H1 (cell line): ENCODE results near the gene NRXN3. TPM values are rescaled to one million over a fixed set of nuclear protein-coding genes. Genes with fewer than 3 reads are reported as not detected.

Source experiments
- CTCF ChIA-PET: fragments of 300-600 bp; sonication (Branson Sonifier 250); formaldehyde crosslinking; loops from one replicate; lab custom pipeline; 2021; ENCODE audit not compliant: partially characterized antibody; lab: Charles Lee
- POLR2A ChIA-PET: fragments of 300-600 bp; sonication (Branson Sonifier 250); formaldehyde crosslinking; loops from one replicate; lab custom pipeline; 2021; ENCODE audit warnings: inconsistent platforms; ENCODE audit not compliant: partially characterized antibody; lab: Charles Lee
- DNase-seq, 2 experiments: peaks; one replicate each; pipeline versions ENCODE4 v3.0.0 to v3.0.0-alpha.2; 2010 to 2022; ENCODE audit warnings: low spot score in 2 of 2, low read depth in 1 of 2, mixed read lengths in 1 of 2
- FAIRE-seq: peaks from 2 replicates; lab custom pipeline; 2011; peaks lifted over from hg19 to GRCh38; lab: Jason Lieb, UNC
- H2AFZ ChIP-seq: 2 replicates; pipeline ENCODE4 v1.8.1; 2012; ENCODE audit warnings: low read length, inconsistent platforms
- H2AK5ac ChIP-seq: 2 replicates; pipeline ENCODE4 v1.6.1; 2013; ENCODE audit warnings: low read depth, low read length
- H2BK120ac ChIP-seq: replicated peaks from 2 replicates; pipeline ENCODE3; 2013; ENCODE audit warnings: low read depth, low read length, inconsistent platforms
- H2BK12ac ChIP-seq: 2 replicates; pipeline ENCODE4 v1.6.1; 2013; ENCODE audit warnings: low read depth, low read length
- H2BK15ac ChIP-seq: 2 replicates; pipeline ENCODE4 v1.6.1; 2013; ENCODE audit warnings: low read length
- H2BK20ac ChIP-seq: 2 replicates; pipeline ENCODE4 v1.6.1; 2013; ENCODE audit warnings: low read length
- H2BK5ac ChIP-seq: 2 replicates; pipeline ENCODE4 v1.6.1; 2013; ENCODE audit warnings: low read depth, low read length
- H3K14ac ChIP-seq: 2 replicates; pipeline ENCODE4 v1.6.1; 2013; ENCODE audit warnings: inconsistent platforms; ENCODE audit not compliant: insufficient read length
- H3K18ac ChIP-seq: 2 replicates; pipeline ENCODE4 v1.6.1; 2013; ENCODE audit warnings: low read length; ENCODE audit errors: extremely low read depth
- H3K23ac ChIP-seq: 2 replicates; pipeline ENCODE4 v1.6.1; 2013; ENCODE audit warnings: inconsistent platforms; ENCODE audit not compliant: insufficient read length
- H3K23me2 ChIP-seq: 2 replicates; pipeline ENCODE4 v1.6.1; 2013; ENCODE audit warnings: low read depth, low read length
- H3K27ac ChIP-seq: 2 replicates; pipeline ENCODE4 v1.6.1; 2011; ENCODE audit warnings: low read depth, low read length, inconsistent platforms
- H3K27me3 ChIP-seq, 4 experiments: replicated peaks in 1 of 4; 1 replicate in 1 of 4; 2 replicates in 3 of 4; pipeline versions ENCODE4 v1.6.1 to v1.8.1; 2011 to 2013; ENCODE audit warnings: low read length in 3 of 4, mild to moderate bottlenecking in 3 of 4, inconsistent platforms in 2 of 4, mixed read lengths in 2 of 4, moderate library complexity in 1 of 4; ENCODE audit not compliant: control insufficient read depth in 3 of 4, insufficient read depth in 3 of 4; ENCODE audit errors: extremely low read depth in 1 of 4
- H3K36me3 ChIP-seq, 4 experiments: 2 replicates each; pipeline versions ENCODE4 v1.6.1 to v1.8.1; 2011 to 2013; ENCODE audit warnings: mild to moderate bottlenecking in 4 of 4, low read length in 3 of 4, moderate library complexity in 2 of 4, control low read depth in 1 of 4, inconsistent platforms in 1 of 4; ENCODE audit not compliant: insufficient read depth in 4 of 4, control insufficient read depth in 2 of 4
- H3K4ac ChIP-seq: replicated peaks from 2 replicates; pipeline ENCODE3; 2013; ENCODE audit warnings: low read length, low read depth, mixed read lengths, inconsistent platforms; ENCODE audit not compliant: insufficient read length
- H3K4me1 ChIP-seq, 4 experiments: replicated peaks in 1 of 4; 1 replicate in 1 of 4; 2 replicates in 3 of 4; pipeline versions ENCODE4 v1.6.1 to v1.8.1; 2011 to 2013; ENCODE audit warnings: low read length in 3 of 4, inconsistent platforms in 2 of 4, mixed read lengths in 1 of 4; ENCODE audit not compliant: insufficient read depth in 4 of 4, control insufficient read depth in 3 of 4
- H3K4me2 ChIP-seq, 2 experiments: 2 replicates each; pipeline versions ENCODE4 v1.6.1 to v1.8.1; 2011 to 2013; ENCODE audit warnings: low read depth in 2 of 2, low read length in 2 of 2, control low read depth in 1 of 2, inconsistent platforms in 1 of 2, mild to moderate bottlenecking in 1 of 2; ENCODE audit not compliant: insufficient read depth in 1 of 2
- H3K4me3 ChIP-seq, 4 experiments: fragments of 200-600, 300-600 bp in 1 of 4; sonication (generic), shearing (Covaris generic), sonication (Bioruptor Twin) in 1 of 4; 2 replicates each; pipeline versions ENCODE4 v1.5.1 to v1.8.1; 2011 to 2016; ENCODE audit warnings: low read length in 4 of 4, low read depth in 3 of 4, control low read depth in 2 of 4, inconsistent platforms in 2 of 4, mild to moderate bottlenecking in 2 of 4, mixed read lengths in 1 of 4, moderate library complexity in 1 of 4; ENCODE audit not compliant: insufficient read depth in 2 of 4; ENCODE audit errors: extremely low read depth in 1 of 4
- H3K56ac ChIP-seq: replicated peaks from 2 replicates; pipeline ENCODE3; 2013; ENCODE audit warnings: low read depth, mild to moderate bottlenecking, mixed read lengths, low read length, inconsistent platforms; ENCODE audit not compliant: insufficient read length
- H3K79me1 ChIP-seq: 2 replicates; pipeline ENCODE4 v1.6.1; 2013; ENCODE audit warnings: low read depth, low read length, control low read depth
- H3K79me2 ChIP-seq, 2 experiments: 2 replicates each; pipeline versions ENCODE4 v1.6.1 to v1.8.1; 2012 to 2013; ENCODE audit warnings: low read length in 2 of 2, mild to moderate bottlenecking in 2 of 2, inconsistent platforms in 1 of 2; ENCODE audit not compliant: insufficient read depth in 2 of 2, control insufficient read depth in 1 of 2
- H3K9ac ChIP-seq, 4 experiments: replicated peaks in 1 of 4; 1 replicate in 1 of 4; 2 replicates in 3 of 4; pipeline versions ENCODE4 v1.6.1 to v1.8.1; 2011 to 2013; ENCODE audit warnings: low read depth in 3 of 4, low read length in 3 of 4, control low read depth in 2 of 4, mild to moderate bottlenecking in 2 of 4, moderate library complexity in 2 of 4, inconsistent platforms in 1 of 4; ENCODE audit errors: extremely low read depth in 1 of 4
- H3K9me3 ChIP-seq, 2 experiments: 2 replicates each; pipeline versions ENCODE4 v1.6.1 to v1.8.1; 2012 to 2013; ENCODE audit warnings: mild to moderate bottlenecking in 2 of 2, moderate library complexity in 2 of 2, control low read depth in 1 of 2, inconsistent platforms in 1 of 2, low read depth in 1 of 2, low read length in 1 of 2, mixed read lengths in 1 of 2; ENCODE audit not compliant: insufficient read depth in 2 of 2
- H4K20me1 ChIP-seq, 2 experiments: replicated peaks in 1 of 2; 2 replicates each; pipeline versions ENCODE3 to v1.8.1; 2011 to 2013; ENCODE audit warnings: inconsistent platforms in 2 of 2, low read length in 2 of 2, mild to moderate bottlenecking in 1 of 2; ENCODE audit not compliant: insufficient read depth in 2 of 2, control insufficient read depth in 1 of 2
- H4K5ac ChIP-seq: 2 replicates; pipeline ENCODE4 v1.6.1; 2013; ENCODE audit warnings: low read length, low read depth, mixed read lengths, inconsistent platforms; ENCODE audit not compliant: insufficient read length
- H4K8ac ChIP-seq: 2 replicates; pipeline ENCODE4 v1.8.0; 2013; ENCODE audit warnings: mild to moderate bottlenecking, moderate library complexity, low read length, inconsistent platforms; ENCODE audit not compliant: insufficient read depth; ENCODE audit errors: extremely low read depth
- H4K91ac ChIP-seq: replicated peaks from 2 replicates; pipeline ENCODE3; 2013; ENCODE audit warnings: low read length, mixed read lengths, inconsistent platforms; ENCODE audit not compliant: insufficient read length
- GABPA ChIP-seq: IDR thresholded peaks from 2 replicates; pipeline ENCODE4 v1.6.1; 2011; ENCODE audit warnings: mild to moderate bottlenecking, low read length, moderate library complexity, borderline replicate concordance; ENCODE audit not compliant: insufficient read depth
- GTF2F1 ChIP-seq: IDR thresholded peaks from 2 replicates; pipeline ENCODE4 v1.6.1; 2012; ENCODE audit warnings: low read depth, low read length, improper control_type of control experiment, borderline replicate concordance
- JUN ChIP-seq: IDR thresholded peaks from 2 replicates; pipeline ENCODE4 v1.6.1; 2011; ENCODE audit warnings: low read depth, mild to moderate bottlenecking, improper control_type of control experiment, low read length
- PHF8 ChIP-seq: fragments of 200-600 bp; sonication (generic); conservative IDR thresholded peaks from 2 replicates; pipeline ENCODE4 v1.7.1; 2012; ENCODE audit warnings: low read depth, mild to moderate bottlenecking, inconsistent platforms, low read length, moderate library complexity
- POLR2A ChIP-seq, 2 experiments: IDR thresholded peaks; 1 replicate in 1 of 2; 2 replicates in 1 of 2; pipeline ENCODE4 v1.6.1; 2011; ENCODE audit warnings: low read depth in 2 of 2, low read length in 2 of 2, mild to moderate bottlenecking in 2 of 2; ENCODE audit errors: control extremely low read depth in 1 of 2
- RXRA ChIP-seq: IDR thresholded peaks from 2 replicates; pipeline ENCODE4 v1.6.1; 2011; ENCODE audit warnings: low read depth, mild to moderate bottlenecking, low read length, moderate library complexity; ENCODE audit not compliant: insufficient read depth
- SIN3A ChIP-seq, 2 experiments: IDR thresholded peaks in 1 of 2; conservative IDR thresholded peaks in 1 of 2; 2 replicates each; pipeline ENCODE4 v1.6.1; 2011 to 2012; ENCODE audit warnings: low read length in 2 of 2, improper control_type of control experiment in 1 of 2, low read depth in 1 of 2, mild to moderate bottlenecking in 1 of 2
- SIX5 ChIP-seq: IDR thresholded peaks from 2 replicates; pipeline ENCODE4 v1.6.1; 2011; ENCODE audit warnings: mild to moderate bottlenecking, low read depth, low read length
- SP2 ChIP-seq: IDR thresholded peaks from 2 replicates; pipeline ENCODE4 v1.6.1; 2012; ENCODE audit warnings: mild to moderate bottlenecking, low read length, inconsistent platforms
- TBP ChIP-seq: IDR thresholded peaks from 2 replicates; pipeline ENCODE4 v1.6.1; 2011; ENCODE audit warnings: low read depth, low read length, improper control_type of control experiment
- WGBS, 2 experiments: shearing (Covaris generic) in 1 of 2; methylation state at CpG; one replicate each; pipeline versions ENCODE4 v1.1.6 to v1.1.7; 2013 to 2015; ENCODE audit warnings: low lambda C conversion rate in 2 of 2, mixed read lengths in 2 of 2, inconsistent platforms in 1 of 2, low coverage in 1 of 2, missing lambda C conversion rate in 1 of 2; ENCODE audit not compliant: insufficient replicate concordance in 2 of 2, insufficient coverage in 1 of 2, insufficient read length in 1 of 2; ENCODE audit errors: extremely low coverage in 1 of 2, missing lambda C conversion rate in 1 of 2; 5-methylcytosine and 5-hydroxymethylcytosine counted together
- polyA plus RNA-seq, 7 experiments: library from polyadenylated mRNA; depleted of rRNA in 3 of 7; stranded (reverse) in 5 of 7; unstranded in 2 of 7; fragments of >200 nt in 5 of 7; fragments of 200-250 nt in 2 of 7; gene quantifications; 1 replicate in 5 of 7; 2 replicates in 1 of 7; 4 replicates in 1 of 7; pipeline versions ENCODE4 v1.2.1 to v1.2.3, GENCODE V29; 2011 to 2013; ENCODE audit warnings: missing spikeins in 2 of 7, mixed read lengths in 2 of 7
- total RNA-seq: library from RNA; stranded (reverse); fragmentation: NEBNext Ultra II Directional; extraction: Animal tissue kit (Norgen Biotek cat#: 25700); gene quantifications from 2 replicates; pipeline ENCODE4 v1.2.1, GENCODE V29; 2021

Gene NRXN3
- total and polyA plus RNA-seq, 2 of the 8 experiments (the other 6 are each of a cell fraction or from before 2014, with no cell fraction given): 2.6 to 4.1 TPM

GRCh38 chr14:78508023-78508422, 337.9 kb downstream of the NRXN3 start:
- ChIA-PET POLR2A (no interaction called here), CTCF (interaction anchor here (0.6 to 3.7 kb wide), 2 partner anchors 8 to 71 kb away, joined by 3 to 15 read pairs; no protein-coding TSS in a partner anchor)
- no peak overlapping the region for H2BK20ac ChIP-seq
- no peak for FAIRE-seq
- H3K79me1 ChIP-seq: no peaks in the 10 kb centered on the region
- WGBS, 2 experiments: 94% methylated on average over 4 of the region's 4 CpGs; no CpG with 5 or more reads in 1 of the 2 experiments
- no peak overlapping the region for H4K8ac ChIP-seq
- H3K36me3 ChIP-seq: no peaks in the 10 kb centered on the region
- TF ChIP-seq TBP: no peak
- no peak for TF ChIP-seq GTF2F1
- no peak for TF ChIP-seq SP2
- TF ChIP-seq RXRA: no peak
- no peak for TF ChIP-seq SIN3A (conservative IDR thresholded peaks at IDR 0.05 in 1 of 2, IDR thresholded peaks at IDR 0.05 in 1 of 2; ENCODE audit: low read depth in 1 of 2, low read length in 2 of 2)
- TF ChIP-seq GABPA: no peak
- TF ChIP-seq JUN: no peak
- TF ChIP-seq SIX5: no peak
- no peak for TF ChIP-seq POLR2A (IDR thresholded peaks at IDR 0.05; ENCODE audit: control extremely low read depth in 1 of 2, low read depth in 2 of 2, low read length in 2 of 2)
- TF ChIP-seq PHF8: no peak
- H2AFZ ChIP-seq: no peak overlapping the region
- H2AK5ac ChIP-seq: no peak overlapping the region
- no peak overlapping the region for H3K23ac ChIP-seq
- no peak overlapping the region for H2BK12ac ChIP-seq
- no peaks in the 10 kb centered on the region for H3K4me1 ChIP-seq
- H4K5ac ChIP-seq: no peak overlapping the region
- no peaks in the 10 kb centered on the region for H3K27me3 ChIP-seq
- no peak overlapping the region for H3K4me3 ChIP-seq
- no peaks in the 10 kb centered on the region for H4K20me1 ChIP-seq
- H2BK15ac ChIP-seq: no peak overlapping the region
- H3K56ac ChIP-seq: no peak overlapping the region
- no peak overlapping the region for H4K91ac ChIP-seq
- H3K4me2 ChIP-seq: no peak overlapping the region
- no peaks in the 10 kb centered on the region for H3K23me2 ChIP-seq
- H3K4ac ChIP-seq: no peak overlapping the region
- no peak overlapping the region for H2BK120ac ChIP-seq
- no peaks in the 10 kb centered on the region for H3K9me3 ChIP-seq
- DNase-seq: no peak
- no peak overlapping the region for H3K9ac ChIP-seq
- no peak overlapping the region for H3K14ac ChIP-seq
- no peak overlapping the region for H3K27ac ChIP-seq
- H3K79me2 ChIP-seq: no peaks in the 10 kb centered on the region
- H3K18ac ChIP-seq: no peak overlapping the region
- H2BK5ac ChIP-seq: no peak overlapping the region
